BE2C (cell line): ENCODE results near the gene GPX5.

Source experiments
- DNase-seq: peaks from one replicate; pipeline ENCODE4 v3.0.0-alpha.2; 2020
- H3K27me3 ChIP-seq: fragments of 250-450 bp; sonication (Bioruptor Pico); 2 replicates; pipeline ENCODE4 v1.5.1; 2020; ENCODE audit warnings: mild to moderate bottlenecking
- H3K36me3 ChIP-seq: fragments of 250-450 bp; sonication (Bioruptor Pico); 2 replicates; pipeline ENCODE4 v1.5.1; 2020; ENCODE audit warnings: mild to moderate bottlenecking
- H3K4me1 ChIP-seq: fragments of 250-450 bp; sonication (Bioruptor Pico); 2 replicates; pipeline ENCODE4 v1.5.1; 2020
- H3K4me3 ChIP-seq: 2 replicates; pipeline ENCODE4 v1.5.1; 2011; ENCODE audit warnings: low read depth, low read length
- H3K9me3 ChIP-seq: fragments of 250-450 bp; sonication (Bioruptor Pico); 2 replicates; pipeline ENCODE4 v1.5.1; 2020
- TF ChIP-seq, protein P1 (sequence below): IDR thresholded peaks from 2 replicates; pipeline ENCODE4 v1.5.1; 2012; ENCODE audit warnings: mild to moderate bottlenecking, low read depth, low read length

GPX5 gene

DNA sequence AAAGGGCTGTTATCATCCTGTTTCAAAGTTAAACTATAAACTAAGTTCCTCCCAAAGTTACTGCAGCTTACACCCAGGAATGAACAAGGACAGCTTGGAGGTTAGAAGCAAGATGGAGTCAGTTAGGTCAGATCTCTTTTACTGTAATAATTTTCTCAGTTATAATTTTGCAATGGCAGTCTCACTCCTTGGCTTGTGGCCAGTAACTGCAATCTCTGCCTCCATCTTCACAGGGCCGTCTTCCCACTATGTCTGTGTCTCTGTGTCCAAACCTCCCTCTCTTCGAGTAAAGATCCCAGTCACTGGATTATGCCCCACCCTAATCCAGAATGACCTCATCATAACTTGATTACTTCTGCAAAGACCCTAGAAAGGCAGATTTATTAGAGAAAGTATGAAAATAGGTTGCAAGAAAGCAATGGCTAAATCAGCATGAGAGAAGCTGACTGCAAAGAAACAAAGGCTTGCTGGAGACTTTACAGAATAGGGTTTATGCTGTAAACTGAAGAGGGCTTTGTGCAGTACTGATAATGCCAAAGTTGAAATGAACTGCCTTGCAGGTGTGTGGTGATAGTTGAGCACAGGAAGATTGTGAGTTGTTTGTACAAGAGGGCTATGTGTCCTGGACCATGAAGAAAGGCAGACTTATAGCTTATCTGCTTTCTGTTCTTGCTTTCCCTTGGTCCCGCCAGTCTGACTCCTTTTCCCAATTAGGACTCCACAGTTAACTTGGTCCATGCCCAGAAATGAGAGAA is 38.5 kb upstream of the GPX5 start:
- peaks cover 16% of the 10 kb centered on the region for H3K27me3 ChIP-seq
- TF ChIP-seq, protein P1, sequence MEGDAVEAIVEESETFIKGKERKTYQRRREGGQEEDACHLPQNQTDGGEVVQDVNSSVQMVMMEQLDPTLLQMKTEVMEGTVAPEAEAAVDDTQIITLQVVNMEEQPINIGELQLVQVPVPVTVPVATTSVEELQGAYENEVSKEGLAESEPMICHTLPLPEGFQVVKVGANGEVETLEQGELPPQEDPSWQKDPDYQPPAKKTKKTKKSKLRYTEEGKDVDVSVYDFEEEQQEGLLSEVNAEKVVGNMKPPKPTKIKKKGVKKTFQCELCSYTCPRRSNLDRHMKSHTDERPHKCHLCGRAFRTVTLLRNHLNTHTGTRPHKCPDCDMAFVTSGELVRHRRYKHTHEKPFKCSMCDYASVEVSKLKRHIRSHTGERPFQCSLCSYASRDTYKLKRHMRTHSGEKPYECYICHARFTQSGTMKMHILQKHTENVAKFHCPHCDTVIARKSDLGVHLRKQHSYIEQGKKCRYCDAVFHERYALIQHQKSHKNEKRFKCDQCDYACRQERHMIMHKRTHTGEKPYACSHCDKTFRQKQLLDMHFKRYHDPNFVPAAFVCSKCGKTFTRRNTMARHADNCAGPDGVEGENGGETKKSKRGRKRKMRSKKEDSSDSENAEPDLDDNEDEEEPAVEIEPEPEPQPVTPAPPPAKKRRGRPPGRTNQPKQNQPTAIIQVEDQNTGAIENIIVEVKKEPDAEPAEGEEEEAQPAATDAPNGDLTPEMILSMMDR, result no peak

DNA sequence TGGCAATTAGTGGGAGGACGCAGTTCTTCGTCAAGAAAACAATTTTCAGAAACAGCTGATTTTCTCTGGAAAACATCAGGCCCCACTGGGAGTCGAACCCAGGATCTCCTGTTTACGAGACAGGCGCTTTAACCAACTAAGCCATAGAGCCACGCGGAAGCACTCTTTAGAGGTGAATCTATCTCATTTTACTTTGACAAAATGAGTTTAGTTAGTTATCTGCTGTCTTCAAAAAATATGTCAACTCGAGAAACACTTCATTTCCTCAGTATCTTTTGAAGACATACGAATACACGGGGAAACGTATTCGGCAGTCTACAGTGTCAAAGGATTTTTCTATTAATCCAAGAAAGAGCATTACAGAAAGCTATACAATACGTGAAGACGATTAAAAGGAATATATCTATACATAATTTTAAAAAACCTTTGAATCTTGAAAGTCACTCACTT is 36.7 kb upstream of the GPX5 start:
- TF ChIP-seq, protein P1, result no peak
- DNase-seq, result peak; percentile 69
- Histone ChIP-seq H3K9me3 (no peaks in the 10 kb centered on the region), H3K4me1 (no peaks in the 10 kb centered on the region), H3K4me3 (peak overlapping the region; percentile 80), H3K27me3 (peaks cover 2% of the 10 kb centered on the region; the same call in 1 of the 2 replicates), H3K36me3 (no peaks in the 10 kb centered on the region)

More for the DNA sequence above, 38.5 kb upstream of the GPX5 start:
- Histone ChIP-seq H3K4me3 (no peak overlapping the region), H3K4me1 (no peaks in the 10 kb centered on the region), H3K36me3 (no peaks in the 10 kb centered on the region), H3K9me3 (no peaks in the 10 kb centered on the region)
- no peak for DNase-seq

DNA sequence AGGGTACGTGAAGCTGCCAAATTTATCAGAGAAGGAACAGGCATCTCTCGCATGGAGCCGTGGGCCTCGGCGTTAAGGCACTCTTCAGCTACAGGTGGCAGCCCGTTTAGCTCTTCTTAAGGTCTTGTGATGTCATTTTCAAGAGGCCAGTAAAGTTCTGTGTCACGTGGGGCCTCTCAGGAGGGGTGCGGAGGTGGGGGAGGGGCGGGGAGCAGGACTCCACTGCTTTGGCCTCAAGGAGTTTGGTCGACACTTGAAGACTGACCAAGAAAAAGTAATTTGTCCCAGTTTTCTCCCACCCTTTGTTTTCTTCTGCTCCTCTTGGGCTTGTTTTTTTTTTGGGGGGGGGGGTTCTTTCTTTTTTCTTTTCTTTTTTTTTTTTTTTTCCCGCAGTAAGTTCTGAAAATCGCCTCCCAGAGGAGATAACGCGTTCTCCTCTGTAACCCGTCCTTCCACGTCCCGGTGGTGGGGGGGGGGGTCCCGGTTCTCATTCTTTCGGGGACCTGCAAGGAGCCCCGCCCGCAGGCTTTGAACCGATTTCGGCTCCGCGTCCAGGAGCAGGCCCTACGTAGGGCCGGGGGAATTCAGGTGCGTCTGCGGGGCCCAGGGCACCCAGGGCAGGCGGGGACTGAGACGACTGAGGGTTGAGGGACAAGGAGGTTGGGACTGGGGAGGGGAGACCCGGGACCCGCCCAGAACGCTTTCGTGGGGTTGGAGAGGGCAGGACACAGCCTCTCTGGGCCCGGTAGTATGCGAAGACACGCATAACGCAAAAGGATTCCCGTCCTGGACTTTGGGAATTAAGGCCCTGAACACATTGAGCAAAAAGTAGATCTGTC is 36.1 kb upstream of the GPX5 start:
- DNase-seq, result peak; percentile 66
- TF ChIP-seq, protein P1, result no peak
- Histone ChIP-seq H3K27me3 (no peaks in the 10 kb centered on the region), H3K9me3 (no peaks in the 10 kb centered on the region), H3K4me3 (peak overlapping the region; percentile 80), H3K4me1 (no peaks in the 10 kb centered on the region), H3K36me3 (no peaks in the 10 kb centered on the region)

DNA sequence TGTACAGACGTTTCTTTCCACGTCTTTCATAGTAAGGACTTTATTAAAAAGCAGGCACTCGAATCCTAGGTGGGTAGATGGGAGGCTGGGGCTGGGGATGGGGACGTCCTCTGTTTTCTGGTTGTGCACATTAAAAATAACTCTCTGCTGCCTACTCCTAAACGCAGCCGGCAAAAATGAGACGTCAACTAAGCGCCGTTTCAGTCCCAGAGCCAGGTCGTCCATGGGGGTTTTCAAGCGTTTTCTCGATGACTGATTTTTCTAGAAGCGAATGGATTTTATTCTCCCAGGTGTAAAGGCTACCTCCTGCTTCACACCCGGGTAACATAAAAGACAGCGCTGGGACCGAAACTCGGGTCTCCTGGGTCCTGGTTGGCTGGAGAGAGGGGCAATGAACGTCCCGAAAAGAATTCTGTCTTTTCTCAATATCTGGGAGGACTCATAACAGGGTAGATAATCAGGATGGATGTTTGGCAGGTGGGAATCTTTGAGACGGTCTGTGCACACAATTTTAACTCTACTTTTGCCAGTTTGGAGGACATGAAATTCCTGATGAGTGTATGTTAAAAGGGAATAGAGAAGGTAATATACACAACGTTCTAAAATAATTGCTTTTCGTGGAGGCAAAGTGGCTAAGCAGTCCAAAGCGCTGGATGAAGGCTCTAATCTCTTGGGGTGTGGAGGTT is 35.3 kb upstream of the GPX5 start:
- Histone ChIP-seq H3K27me3 (no peaks in the 10 kb centered on the region), H3K9me3 (no peaks in the 10 kb centered on the region), H3K4me1 (no peaks in the 10 kb centered on the region), H3K4me3 (peak overlapping the region; percentile 80), H3K36me3 (no peaks in the 10 kb centered on the region)
- no peak for DNase-seq
- TF ChIP-seq, protein P1, result no peak

DNA sequence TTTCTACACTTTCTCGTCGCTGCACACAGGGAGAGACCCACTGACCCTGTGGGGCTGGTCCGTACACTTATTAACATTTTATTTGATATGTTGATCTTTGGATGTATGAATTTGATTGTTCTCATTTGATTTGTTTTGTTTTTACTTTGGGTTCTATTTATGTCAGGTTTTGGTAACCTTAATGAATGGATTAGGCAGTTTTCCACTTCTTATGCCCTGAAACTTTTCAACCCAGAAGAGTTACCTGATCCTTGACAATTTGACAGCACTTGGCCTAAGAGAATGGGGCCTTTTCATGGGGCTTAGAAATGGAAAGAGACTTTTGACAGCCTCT is 33.7 kb upstream of the GPX5 start:
- no peak overlapping the region for H3K4me3 ChIP-seq
- no peaks in the 10 kb centered on the region for H3K36me3 ChIP-seq
- no peak for DNase-seq
- TF ChIP-seq, protein P1, result no peak
- no peaks in the 10 kb centered on the region for H3K4me1 ChIP-seq
- H3K27me3 ChIP-seq, result no peaks in the 10 kb centered on the region
- H3K9me3 ChIP-seq, result no peaks in the 10 kb centered on the region
